GM21381 (cell line): Measurements from ENCODE around the gene RIMS4.
"Not testable (repeated sequence)": the region's sequence is repeated elsewhere in the genome, so short reads cannot be mapped to it uniquely, and the experiment has no call there.

ENCODE experiments used
- ATAC-seq: cut with Tn5 transposase; IDR thresholded peaks from one replicate; pipeline ENCODE4 v1.9.1; 2021; ENCODE audit warnings: mild to moderate bottlenecking, moderate library complexity; ENCODE audit not compliant: unreplicated experiment

Gene RIMS4

DNA sequence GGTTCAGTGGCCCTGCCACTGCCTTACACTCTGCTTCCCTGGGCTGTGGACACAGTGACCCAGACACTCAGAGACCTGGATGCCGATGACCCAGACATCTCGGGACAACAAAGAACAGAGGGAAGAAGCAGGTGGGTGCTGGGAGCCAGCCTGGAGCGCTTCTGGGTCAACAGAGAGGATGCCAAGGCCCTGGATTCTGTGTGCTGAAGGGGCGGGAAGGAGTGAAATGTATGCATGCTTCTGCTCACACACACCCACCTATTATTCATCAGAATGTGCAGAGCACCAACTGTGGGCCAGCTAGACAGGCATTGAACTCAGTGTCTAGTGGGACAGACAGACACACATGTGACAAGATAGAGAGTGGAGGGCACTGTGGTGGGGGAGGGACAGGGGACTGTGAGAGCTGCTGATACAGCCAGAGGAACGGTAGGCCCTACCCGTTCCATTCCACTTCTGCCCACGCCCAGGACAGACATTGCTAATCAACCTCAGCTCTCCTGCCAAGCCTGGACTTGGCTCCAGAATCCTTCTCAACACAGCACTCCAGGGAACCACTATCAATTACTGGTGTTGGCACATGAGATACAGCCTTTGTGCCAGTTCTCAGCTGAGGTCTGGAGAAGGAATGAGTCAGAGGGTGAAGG is 44.5 kb downstream of the RIMS4 start:
- no peak for ATAC-seq

DNA sequence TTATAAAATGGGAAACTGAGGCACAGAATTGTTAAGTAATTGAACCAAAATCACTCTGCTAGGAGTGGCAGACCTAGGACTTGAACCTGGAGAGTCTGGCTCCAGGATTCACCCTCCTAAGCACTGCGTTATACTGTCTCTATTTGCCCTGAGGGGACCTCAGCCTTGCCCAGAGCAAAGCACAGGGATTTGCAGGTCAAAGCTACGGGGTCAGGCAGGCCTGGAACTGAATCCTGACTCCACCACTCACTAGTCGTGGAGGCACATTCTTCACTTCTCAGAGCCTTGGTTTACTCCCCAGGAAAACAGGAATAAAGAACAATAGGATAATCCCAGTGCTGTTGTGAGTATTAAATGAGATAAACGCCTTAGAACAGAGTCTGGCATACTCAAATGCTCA is 45.3 kb downstream of the RIMS4 start:
- ATAC-seq: no peak

DNA sequence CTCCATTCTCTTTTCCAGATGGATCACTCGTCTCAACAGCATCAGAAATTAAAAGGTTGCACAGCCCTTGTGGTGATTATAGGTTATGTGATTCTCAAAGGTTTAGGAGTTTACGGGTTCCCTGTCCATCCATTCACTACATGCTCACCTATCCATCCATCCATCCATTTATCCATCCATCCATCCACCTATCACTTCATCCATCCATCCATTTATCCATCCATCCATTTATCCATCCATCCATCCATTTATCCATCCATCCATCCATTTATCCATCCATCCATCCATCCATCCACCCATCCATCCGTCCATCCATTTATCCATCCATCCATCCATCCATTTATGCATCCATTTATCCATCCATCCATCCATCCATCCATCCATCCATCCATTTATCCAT is 46.5 kb downstream of the RIMS4 start:
- ATAC-seq: not testable (repeated sequence)

DNA sequence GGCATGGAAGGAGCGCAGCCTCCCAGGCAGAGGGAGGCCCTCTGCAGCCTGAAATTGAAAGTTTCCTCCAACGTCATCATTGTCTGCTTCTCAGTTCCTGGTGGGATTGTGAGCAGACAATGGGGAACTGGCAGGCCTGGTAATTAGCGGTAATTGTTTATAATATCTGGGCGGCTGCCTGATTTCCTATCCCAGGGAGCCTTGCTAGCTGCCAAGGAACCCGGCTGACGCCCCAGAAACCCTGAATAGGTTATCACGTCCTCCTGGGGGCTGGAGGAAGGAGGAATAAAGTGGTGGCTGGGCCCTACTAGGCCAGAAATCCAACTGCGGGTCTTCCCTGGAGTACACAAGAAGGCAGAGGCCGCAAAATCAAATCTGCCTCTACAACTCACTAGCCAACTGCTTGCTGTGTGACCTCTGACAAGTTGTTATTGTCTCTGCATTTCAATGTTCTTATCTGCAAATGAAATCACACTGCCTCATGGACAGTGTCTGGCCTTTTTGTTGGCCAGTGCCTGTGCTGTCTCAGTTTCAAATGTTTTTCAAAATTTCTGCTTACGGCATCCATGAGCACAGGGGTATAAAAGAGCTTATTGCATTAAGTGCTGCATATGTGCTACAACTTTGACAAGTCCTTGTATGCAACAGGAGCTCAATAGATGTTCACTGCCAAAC is 47.7 kb downstream of the RIMS4 start:
- ATAC-seq: no peak

DNA sequence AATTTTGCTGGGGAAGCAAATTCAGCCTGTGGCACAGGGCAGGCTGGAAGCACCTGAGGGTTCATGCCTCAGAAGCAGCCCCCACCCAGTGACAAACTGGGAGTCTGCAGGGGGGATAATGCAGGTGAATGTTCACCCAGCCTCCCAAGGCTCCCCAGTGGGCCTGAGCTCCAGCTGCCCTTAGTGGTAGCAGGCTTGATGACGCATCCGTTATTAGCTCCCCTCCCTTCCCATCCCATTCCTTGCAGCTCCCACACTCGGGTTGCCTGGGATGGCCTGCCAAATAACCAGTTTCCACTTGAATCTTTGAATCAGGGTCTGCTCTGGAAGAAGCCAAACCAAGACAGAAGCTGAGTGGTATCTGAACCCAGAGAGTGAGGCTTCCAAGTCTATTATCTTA is 48.9 kb downstream of the RIMS4 start:
- no peak for ATAC-seq

DNA sequence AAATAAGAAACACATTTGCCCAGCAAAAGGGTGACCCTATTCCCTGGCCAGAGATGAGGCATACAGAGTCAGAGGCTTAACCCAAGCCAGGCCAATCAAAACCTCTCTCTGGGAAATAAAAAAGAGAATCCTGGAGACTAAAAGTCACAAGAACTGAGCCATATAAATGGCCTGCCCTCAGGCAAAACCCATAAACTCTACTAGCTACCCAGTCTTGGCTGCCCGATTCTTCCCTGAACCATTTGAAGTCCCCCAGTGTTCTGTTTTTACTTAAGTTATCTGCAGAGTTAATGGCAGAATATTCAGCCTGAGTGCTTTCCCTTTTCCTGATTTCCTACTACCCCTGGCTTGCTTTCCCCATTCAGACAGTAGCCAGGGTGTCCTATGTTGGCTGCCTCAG is 50.8 kb downstream of the RIMS4 start:
- ATAC-seq: no peak

DNA sequence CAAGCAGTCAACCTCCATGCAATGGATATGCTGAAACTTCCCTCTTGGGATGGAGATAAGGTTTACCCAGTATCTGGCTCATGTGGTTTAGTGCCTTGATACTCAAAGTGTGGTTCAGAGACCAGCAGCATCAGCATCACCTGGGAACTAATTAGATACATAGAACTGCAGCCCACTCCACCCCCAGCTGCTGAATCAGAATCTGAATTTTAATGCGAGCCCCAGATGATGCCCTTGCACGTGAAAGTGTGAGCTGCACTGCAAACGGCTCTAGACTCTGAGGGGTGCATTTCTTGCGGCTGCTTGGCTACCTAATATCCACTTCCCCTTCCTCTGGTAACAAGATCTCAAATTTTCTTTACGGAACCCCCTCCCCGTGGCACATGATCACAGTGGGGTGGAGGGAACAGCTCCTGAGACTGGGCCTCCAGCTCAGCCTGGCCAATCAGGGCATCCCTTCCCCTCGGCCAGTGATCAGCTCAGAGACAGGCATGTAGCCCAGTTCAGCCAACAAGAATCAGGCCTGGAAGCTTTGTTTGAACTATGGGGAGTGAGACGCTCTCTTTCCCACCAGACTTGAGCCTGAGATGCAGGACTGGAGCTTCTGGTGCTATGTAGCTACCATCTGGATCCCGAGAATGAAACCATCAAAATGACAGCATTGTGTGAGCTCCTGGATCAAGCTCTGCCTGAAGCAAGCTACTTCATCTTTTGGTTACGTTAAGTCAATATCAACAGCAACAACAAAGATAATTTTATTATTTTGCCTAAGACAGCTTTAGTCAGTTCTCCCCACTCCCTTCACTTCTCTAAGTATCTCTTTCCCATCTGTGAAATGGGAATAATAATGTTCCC is 51.9 kb downstream of the RIMS4 start:
- no peak for ATAC-seq

DNA sequence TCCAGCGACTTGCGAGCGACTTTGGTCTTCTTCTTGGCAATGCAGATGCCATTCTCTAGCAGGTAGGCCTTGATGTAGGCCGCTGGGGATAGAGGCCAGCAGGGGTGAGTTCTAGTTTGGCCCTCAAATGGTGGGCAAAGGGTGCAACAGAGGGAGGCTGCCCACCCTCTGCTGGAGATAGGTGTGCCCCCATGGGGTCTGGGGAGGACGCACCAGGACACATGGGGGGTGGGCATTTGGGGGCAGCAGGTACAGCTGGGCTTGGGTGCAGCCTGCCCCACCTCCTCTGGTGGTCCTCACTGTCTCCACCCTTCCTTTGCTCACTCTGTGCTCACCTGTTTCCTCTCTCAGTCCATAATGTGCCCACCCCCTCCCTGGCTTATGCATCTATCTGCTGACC is 53.4 kb downstream of the RIMS4 start:
- no peak for ATAC-seq

DNA sequence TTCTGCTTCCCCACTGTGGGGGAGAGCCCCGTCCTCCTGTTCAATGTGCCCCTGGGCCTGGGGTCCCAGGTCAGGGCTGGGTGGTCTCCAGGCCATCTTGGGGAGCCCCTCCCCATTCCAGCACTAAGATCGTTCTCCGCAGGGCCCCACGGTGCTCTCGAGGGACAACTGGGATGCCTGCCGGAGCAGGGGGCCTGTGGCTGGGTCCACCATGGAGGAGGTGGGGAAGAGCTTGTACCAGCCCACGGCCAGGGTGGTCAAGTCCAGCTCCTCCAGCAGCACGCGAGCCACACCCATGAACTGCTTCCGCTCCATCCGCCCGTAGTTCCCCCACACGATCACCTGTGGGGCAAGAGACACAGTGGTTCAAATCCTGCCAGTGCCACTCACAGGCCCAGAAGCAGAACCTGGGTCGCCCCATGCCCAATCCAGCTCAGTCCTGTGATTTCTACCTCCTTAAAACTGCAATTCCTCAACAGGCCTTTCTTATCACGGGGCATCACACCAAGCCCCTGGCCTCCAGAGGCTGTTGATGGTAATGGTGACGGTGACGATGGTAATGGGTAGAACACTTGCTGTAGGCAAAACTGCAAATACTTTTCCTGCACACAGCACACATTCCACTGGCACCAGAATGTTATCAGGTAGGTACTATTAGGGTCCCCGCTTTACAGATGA is 54.2 kb downstream of the RIMS4 start:
- ATAC-seq: no peak

DNA sequence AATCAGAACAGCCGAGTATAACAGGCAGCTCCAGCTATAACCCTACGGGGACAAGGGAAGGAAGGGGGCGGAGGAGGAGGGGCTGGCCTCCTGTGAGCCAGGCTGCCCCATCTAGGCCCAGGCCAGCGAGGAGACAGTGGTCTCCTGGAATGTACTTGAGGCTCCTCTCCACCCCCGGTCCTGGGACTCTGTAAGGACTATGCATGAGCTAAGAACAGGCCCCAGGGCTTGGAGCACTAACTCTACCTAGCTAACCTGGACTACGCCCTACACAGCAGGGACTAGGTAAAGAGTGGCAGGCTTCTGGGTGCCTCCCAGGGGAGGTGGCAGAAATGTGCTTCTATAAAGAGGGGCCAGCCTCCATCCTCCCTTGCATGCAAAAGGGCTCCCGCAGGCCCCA is 55.8 kb downstream of the RIMS4 start:
- no peak for ATAC-seq

DNA sequence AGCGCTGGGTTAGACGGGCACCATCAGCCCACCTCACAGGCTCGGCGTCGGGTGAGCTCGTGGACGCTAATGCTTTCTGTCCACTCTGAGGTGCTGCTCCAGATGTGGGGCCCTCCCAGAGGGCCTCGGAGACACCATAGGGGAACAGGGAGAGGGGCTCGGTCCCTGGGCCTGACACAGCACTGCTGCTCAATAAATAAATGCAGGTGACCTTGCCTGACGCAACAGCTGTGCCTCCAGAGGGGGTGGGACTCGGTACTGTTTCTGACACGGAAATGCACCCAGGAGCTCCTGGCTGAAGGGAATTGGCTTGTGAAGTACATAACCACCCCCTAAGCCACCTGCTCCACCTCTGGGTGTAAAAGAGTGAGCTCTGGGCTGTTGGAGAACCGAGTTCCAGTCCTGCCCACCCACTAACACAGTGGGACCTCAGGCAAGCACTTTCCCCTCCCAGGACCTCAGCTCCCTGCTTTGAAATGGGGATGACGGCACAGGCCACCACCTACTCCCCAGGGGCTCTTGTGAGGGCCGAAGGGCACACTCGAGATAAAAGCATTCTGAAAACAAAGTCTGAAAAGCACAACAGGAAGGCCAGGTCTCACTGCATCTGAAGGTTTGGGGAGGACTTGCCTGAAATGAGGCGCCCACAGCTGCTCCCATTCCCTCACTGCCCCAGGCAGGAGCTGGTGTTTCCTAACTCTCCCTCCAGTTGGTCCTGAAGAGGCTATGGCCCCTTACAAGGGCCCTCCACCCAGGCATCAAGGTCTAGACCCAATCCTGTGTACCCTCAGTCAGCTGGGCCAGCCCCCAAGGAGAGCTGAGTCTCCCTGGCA is 58.0 kb downstream of the RIMS4 start:
- no peak for ATAC-seq

DNA sequence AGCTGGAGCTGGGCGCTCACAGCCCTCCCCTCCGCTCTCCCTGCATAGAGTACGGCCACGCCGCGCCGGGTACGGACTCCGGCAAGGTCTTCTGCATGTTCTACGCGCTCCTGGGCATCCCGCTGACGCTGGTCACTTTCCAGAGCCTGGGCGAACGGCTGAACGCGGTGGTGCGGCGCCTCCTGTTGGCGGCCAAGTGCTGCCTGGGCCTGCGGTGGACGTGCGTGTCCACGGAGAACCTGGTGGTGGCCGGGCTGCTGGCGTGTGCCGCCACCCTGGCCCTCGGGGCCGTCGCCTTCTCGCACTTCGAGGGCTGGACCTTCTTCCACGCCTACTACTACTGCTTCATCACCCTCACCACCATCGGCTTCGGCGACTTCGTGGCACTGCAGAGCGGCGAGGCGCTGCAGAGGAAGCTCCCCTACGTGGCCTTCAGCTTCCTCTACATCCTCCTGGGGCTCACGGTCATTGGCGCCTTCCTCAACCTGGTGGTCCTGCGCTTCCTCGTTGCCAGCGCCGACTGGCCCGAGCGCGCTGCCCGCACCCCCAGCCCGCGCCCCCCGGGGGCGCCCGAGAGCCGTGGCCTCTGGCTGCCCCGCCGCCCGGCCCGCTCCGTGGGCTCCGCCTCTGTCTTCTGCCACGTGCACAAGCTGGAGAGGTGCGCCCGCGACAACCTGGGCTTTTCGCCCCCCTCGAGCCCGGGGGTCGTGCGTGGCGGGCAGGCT is 60.1 kb downstream of the RIMS4 start:
- no peak for ATAC-seq

DNA sequence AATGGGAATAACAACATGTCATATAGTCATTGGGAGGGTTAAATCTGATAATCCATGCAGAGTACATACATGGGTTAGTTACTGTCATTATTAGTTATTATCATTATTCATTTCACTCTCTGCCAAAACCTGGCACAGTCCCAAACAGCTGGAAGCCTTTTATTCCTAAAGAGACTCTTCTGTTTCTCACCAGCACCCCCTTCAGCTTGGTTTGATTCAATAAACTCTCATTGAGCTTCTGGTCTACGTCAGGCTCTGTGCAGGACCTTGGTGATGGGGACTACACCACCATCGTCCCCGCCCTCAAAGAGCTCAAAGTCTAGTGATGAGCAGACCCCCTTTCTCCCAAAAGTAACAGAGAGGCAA is 62.4 kb downstream of the RIMS4 start:
- ATAC-seq: no peak

DNA sequence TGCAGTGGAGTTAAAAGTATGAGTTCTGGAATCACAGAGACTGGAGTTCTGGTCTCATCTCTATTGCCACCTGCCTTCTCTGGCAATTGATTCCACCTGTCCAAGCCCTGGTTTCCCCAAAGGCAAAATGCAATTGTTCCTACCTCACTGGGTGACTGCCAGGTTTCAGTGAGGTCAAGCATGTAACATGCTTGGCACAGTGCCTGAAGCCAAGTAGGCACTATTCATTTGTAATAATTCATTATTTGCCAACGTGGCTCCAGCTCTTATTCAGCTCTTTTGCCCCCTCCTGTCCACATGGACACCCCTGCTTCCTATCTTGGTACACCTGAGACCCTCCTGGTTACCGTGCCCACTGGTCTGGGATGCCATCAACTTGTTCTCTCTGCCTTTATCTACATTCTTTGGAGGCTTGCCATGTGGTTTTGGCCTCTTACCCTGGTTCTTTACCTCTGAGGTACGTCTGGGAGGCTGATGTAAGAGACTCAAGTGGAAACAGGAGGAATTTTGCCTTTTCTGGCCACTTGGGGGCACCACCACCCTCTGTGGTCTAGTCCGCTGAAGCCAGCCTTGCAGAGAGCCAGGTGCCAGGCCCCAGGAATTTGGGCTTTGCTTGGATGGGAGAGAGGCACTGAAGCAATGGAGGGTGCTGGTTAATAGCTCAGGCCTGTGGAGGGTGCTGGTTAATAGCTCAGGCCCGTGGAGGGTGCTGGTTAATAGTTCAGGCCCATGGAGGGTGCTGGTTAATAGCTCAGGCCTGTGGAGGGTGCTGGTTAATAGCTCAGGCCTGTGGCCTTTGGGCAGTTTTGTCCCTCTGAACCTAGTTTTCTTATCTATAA is 63.0 kb downstream of the RIMS4 start:
- ATAC-seq: no peak

DNA sequence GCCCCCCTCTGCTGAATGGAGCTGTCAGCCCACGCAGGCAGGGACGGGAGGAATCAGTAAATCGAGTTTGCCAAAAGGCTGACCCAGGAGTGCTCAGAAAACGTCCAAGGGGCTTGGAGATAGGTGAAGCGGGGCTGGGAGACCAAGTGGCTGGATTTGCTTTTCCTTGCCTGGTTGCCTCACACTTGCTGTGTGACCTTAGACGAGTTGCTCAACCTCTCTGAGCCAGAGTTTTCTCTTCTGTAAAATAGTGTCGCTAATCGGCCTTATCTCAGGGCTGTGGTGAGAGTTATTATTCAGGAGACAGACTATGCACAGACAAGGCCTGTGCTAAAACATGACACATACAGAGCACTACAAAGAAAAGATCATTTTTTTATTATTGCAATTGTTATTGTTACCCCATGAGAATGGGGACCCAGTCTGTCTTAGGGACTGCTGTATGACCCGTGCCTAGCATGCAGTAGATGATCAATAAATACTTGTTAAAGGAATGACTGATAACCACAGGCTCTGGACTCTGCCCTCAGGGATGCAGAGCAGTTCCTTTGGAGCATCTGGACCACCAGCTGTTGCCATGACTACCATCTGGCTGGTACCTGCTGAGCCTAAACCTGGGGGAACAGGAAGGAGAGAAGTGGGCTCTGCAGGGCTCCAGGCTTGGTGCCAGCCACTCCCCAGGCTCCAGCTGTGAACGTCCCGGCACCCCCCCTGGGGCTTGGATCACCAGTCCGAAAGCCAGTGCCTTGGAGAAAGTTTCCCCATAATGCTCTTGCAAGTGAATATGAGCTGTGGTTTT is 63.8 kb downstream of the RIMS4 start:
- ATAC-seq: no peak

DNA sequence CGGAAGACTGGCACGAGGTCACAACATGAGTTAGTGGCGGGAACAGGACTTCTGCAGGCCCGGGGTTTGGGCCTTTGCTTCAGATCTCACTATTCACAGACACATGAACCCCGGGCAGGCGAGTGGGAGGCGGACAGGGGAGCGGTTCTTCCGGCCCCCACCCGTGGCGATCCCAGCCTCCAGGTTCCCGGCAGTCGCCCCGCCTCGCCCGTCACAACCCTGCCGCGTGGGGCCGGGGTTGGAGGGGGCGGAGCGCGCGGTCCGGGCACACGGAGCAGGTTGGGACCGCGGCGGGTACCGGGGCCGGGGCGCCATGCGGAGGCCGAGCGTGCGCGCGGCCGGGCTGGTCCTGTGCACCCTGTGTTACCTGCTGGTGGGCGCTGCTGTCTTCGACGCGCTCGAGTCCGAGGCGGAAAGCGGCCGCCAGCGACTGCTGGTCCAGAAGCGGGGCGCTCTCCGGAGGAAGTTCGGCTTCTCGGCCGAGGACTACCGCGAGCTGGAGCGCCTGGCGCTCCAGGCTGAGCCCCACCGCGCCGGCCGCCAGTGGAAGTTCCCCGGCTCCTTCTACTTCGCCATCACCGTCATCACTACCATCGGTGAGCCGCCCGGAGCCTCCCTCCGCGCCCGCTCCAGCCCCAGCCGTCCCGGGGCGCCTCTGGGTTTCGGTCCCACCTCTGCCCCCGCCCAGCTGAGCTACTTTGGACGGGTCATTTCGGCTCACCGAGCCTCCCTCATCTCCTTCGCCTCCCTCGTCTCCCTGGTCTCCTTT is 64.6 kb downstream of the RIMS4 start, which contains the start of gene KCNK15:
Gene KCNK15, plus strand, starts transcription at position 268 of the 769 bp plus-strand sequence. Its CDS starts 46 bp downstream, at position 314.
- no peak for ATAC-seq

DNA sequence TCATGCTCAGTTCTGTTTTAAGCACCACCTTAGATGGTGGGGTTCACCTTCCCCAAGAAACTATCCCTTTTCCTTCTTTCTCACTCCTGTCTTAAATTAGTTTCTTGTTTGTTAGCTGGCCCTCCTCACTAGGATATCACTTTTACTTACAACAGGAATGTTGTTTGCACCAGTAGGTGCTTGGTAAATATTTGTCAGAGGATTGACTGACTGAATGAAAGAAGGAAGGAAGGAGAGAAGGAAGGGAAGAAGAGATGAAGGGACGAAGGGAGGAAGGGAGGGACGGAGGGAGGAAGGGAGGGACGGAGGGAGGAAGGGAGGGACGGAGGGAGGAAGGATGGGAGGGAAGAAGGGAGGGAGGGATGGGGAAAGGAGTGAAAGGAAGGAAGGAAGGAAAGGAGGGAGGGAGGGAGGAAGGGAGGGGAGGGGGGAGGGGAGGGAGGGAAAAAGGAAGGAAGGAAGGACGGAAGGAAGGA is 65.2 kb downstream of the RIMS4 start:
- no peak for ATAC-seq
